ENCODE data around the gene HMCN1. TPM values are rescaled to one million over a fixed set of nuclear protein-coding genes. Genes with fewer than 3 reads are reported as not detected.

The HMCN1 gene
- 5.3 TPM for polyA plus RNA-seq (2013, experiment 1 of 2)
- polyA plus RNA-seq (2013, experiment 2 of 2): 5.1 TPM

GRCh38 chr1:185733818-185734735 is at the start of gene HMCN1:
Gene HMCN1, plus strand, starts transcription at chr1:185734391. Its CDS starts 389 bp downstream, at chr1:185734780.
- peak within 1 kb of the TSS; percentile 20 for H2AFZ ChIP-seq (ENCODE audit: low read depth, low read length)
- no peak within 1 kb of the TSS for H2BK15ac ChIP-seq (ENCODE audit: low read depth, poor library complexity, severe bottlenecking)
- H4K8ac ChIP-seq (ENCODE audit: low read length): peak within 1 kb of the TSS; percentile 91
- peaks cover 3% of the 10 kb centered on the region for H3K9me3 ChIP-seq (ENCODE audit: control insufficient read depth, low read length)
- H3K36me3 ChIP-seq (ENCODE audit: control insufficient read depth in 1 of 2, insufficient read depth in 2 of 2, low read depth in 1 of 2, low read length in 2 of 2): peaks cover 0 to 9% of the 10 kb centered on the region in 2 experiments
- H3K27me3 ChIP-seq (ENCODE audit: control insufficient read depth in 1 of 2, insufficient read depth in 1 of 2, low read length in 2 of 2): no peaks in the 10 kb centered on the region
- H3K4me2 ChIP-seq (ENCODE audit: low read length, poor library complexity, severe bottlenecking): peak within 1 kb of the TSS; percentile 92
- no peak within 1 kb of the TSS for H2BK12ac ChIP-seq (ENCODE audit: low read length in 2 of 2)
- H3K4me3 ChIP-seq (ENCODE audit: insufficient read depth in 1 of 2, low read depth in 1 of 2, low read length in 2 of 2): peak within 1 kb of the TSS; percentile 68 to 86
- peak within 1 kb of the TSS; percentile 93 for H2BK120ac ChIP-seq (ENCODE audit: low read depth, low read length)
- WGBS: under 1% methylated on average over 47 of the region's 47 CpGs
- peak within 1 kb of the TSS; percentile 47 to 79 for H3K4ac ChIP-seq (ENCODE audit: low read depth in 1 of 2, low read length in 2 of 2)
- peak within 1 kb of the TSS; percentile 85 for H4K91ac ChIP-seq (ENCODE audit: low read length)
- H3K14ac ChIP-seq (ENCODE audit: low read length in 2 of 2): no peak within 1 kb of the TSS
- peak within 1 kb of the TSS; percentile 70 to 98 for H3K18ac ChIP-seq (ENCODE audit: low read depth in 1 of 2, low read length in 2 of 2)
- peak within 1 kb of the TSS; percentile 46 for H2BK5ac ChIP-seq (ENCODE audit: low read depth, low read length, poor library complexity, severe bottlenecking)
- H2AK5ac ChIP-seq (ENCODE audit: low read length, severe bottlenecking): peak within 1 kb of the TSS; percentile 53
- H3K27ac ChIP-seq (ENCODE audit: low read length, poor library complexity, severe bottlenecking): peak within 1 kb of the TSS; percentile 63
- peaks cover 8% of the 10 kb centered on the region for H3K79me1 ChIP-seq (replicated peaks; ENCODE audit: low read length, poor library complexity, severe bottlenecking)
- peak within 1 kb of the TSS in 1 of 2 experiments; percentile 3 for H3K23ac ChIP-seq (ENCODE audit: low read length in 2 of 2)
- no peaks in the 10 kb centered on the region for H3K4me1 ChIP-seq (ENCODE audit: control insufficient read depth, insufficient read depth, low read depth, low read length)
- H3K9ac ChIP-seq (ENCODE audit: low read length): peak within 1 kb of the TSS; percentile 95
- DNase-seq: peak; percentile 83

GRCh38 chr1:185686821-185687778 is 47.1 kb upstream of the HMCN1 start:
- no peaks in the 10 kb centered on the region for H3K9me3 ChIP-seq (ENCODE audit: control insufficient read depth, low read length)
- DNase-seq: no peak
- H3K4me1 ChIP-seq (ENCODE audit: control insufficient read depth, insufficient read depth, low read depth, low read length): no peaks in the 10 kb centered on the region
- H3K79me1 ChIP-seq (replicated peaks; ENCODE audit: low read length, poor library complexity, severe bottlenecking): no peaks in the 10 kb centered on the region
- H2BK15ac ChIP-seq (ENCODE audit: low read depth, poor library complexity, severe bottlenecking): no peak overlapping the region
- no peak overlapping the region for H3K9ac ChIP-seq (ENCODE audit: low read length)
- H4K91ac ChIP-seq (ENCODE audit: low read length): no peak overlapping the region
- no peak overlapping the region for H3K18ac ChIP-seq (ENCODE audit: low read depth in 1 of 2, low read length in 2 of 2)
- no peak overlapping the region for H2BK5ac ChIP-seq (ENCODE audit: low read depth, low read length, poor library complexity, severe bottlenecking)
- no peak overlapping the region for H3K14ac ChIP-seq (ENCODE audit: low read length in 2 of 2)
- H3K4me2 ChIP-seq (ENCODE audit: low read length, poor library complexity, severe bottlenecking): no peak overlapping the region
- H2BK120ac ChIP-seq (ENCODE audit: low read depth, low read length): no peak overlapping the region
- H2AK5ac ChIP-seq (ENCODE audit: low read length, severe bottlenecking): no peak overlapping the region
- H3K36me3 ChIP-seq (ENCODE audit: control insufficient read depth in 1 of 2, insufficient read depth in 2 of 2, low read depth in 1 of 2, low read length in 2 of 2): no peaks in the 10 kb centered on the region
- no peak overlapping the region for H4K8ac ChIP-seq (ENCODE audit: low read length)
- no peak overlapping the region for H3K4ac ChIP-seq (ENCODE audit: low read depth in 1 of 2, low read length in 2 of 2)
- H3K23ac ChIP-seq (ENCODE audit: low read length in 2 of 2): no peak overlapping the region
- no peak overlapping the region for H3K4me3 ChIP-seq (ENCODE audit: insufficient read depth in 1 of 2, low read depth in 1 of 2, low read length in 2 of 2)
- no peak overlapping the region for H3K27ac ChIP-seq (ENCODE audit: low read length, poor library complexity, severe bottlenecking)
- no peak overlapping the region for H2AFZ ChIP-seq (ENCODE audit: low read depth, low read length)
- no peak overlapping the region for H2BK12ac ChIP-seq (ENCODE audit: low read length in 2 of 2)
- H3K27me3 ChIP-seq (ENCODE audit: control insufficient read depth in 1 of 2, insufficient read depth in 1 of 2, low read length in 2 of 2): no peaks in the 10 kb centered on the region

- 89% methylated on average over 1 of the region's 2 CpGs for WGBS
- Histone ChIP-seq H2BK15ac (ENCODE audit: low read depth, poor library complexity, severe bottlenecking) (no peak overlapping the region), H3K9ac (ENCODE audit: low read length) (no peak overlapping the region), H3K36me3 (ENCODE audit: control insufficient read depth in 1 of 2, insufficient read depth in 2 of 2, low read depth in 1 of 2, low read length in 2 of 2) (no peaks in the 10 kb centered on the region), H3K14ac (ENCODE audit: low read length in 2 of 2) (no peak overlapping the region), H3K9me3 (ENCODE audit: control insufficient read depth, low read length) (no peaks in the 10 kb centered on the region), H3K18ac (ENCODE audit: low read depth in 1 of 2, low read length in 2 of 2) (no peak overlapping the region), H2BK5ac (ENCODE audit: low read depth, low read length, poor library complexity, severe bottlenecking) (no peak overlapping the region), H3K4ac (ENCODE audit: low read depth in 1 of 2, low read length in 2 of 2) (no peak overlapping the region), H3K27ac (ENCODE audit: low read length, poor library complexity, severe bottlenecking) (no peak overlapping the region), H3K79me1 (replicated peaks; ENCODE audit: low read length, poor library complexity, severe bottlenecking) (no peaks in the 10 kb centered on the region), H4K8ac (ENCODE audit: low read length) (no peak overlapping the region), H2AFZ (ENCODE audit: low read depth, low read length) (no peak overlapping the region), H3K27me3 (ENCODE audit: control insufficient read depth in 1 of 2, insufficient read depth in 1 of 2, low read length in 2 of 2) (no peaks in the 10 kb centered on the region), H3K4me3 (ENCODE audit: insufficient read depth in 1 of 2, low read depth in 1 of 2, low read length in 2 of 2) (no peak overlapping the region), H3K4me1 (ENCODE audit: control insufficient read depth, insufficient read depth, low read depth, low read length) (no peaks in the 10 kb centered on the region), H3K23ac (ENCODE audit: low read length in 2 of 2) (no peak overlapping the region), H4K91ac (ENCODE audit: low read length) (no peak overlapping the region), H2AK5ac (ENCODE audit: low read length, severe bottlenecking) (no peak overlapping the region), H3K4me2 (ENCODE audit: low read length, poor library complexity, severe bottlenecking) (no peak overlapping the region), H2BK120ac (ENCODE audit: low read depth, low read length) (no peak overlapping the region), H2BK12ac (ENCODE audit: low read length in 2 of 2) (no peak overlapping the region)
- no peak for DNase-seq
Observed at GRCh38 chr1:185690527-185690926, 43.7 kb upstream of the HMCN1 start.

- no peak overlapping the region for H3K4me2 ChIP-seq (ENCODE audit: low read length, poor library complexity, severe bottlenecking)
- no peak overlapping the region for H3K4ac ChIP-seq (ENCODE audit: low read depth in 1 of 2, low read length in 2 of 2)
- H3K27ac ChIP-seq (ENCODE audit: low read length, poor library complexity, severe bottlenecking): no peak overlapping the region
- no peak overlapping the region for H3K4me3 ChIP-seq (ENCODE audit: insufficient read depth in 1 of 2, low read depth in 1 of 2, low read length in 2 of 2)
- H3K14ac ChIP-seq (ENCODE audit: low read length in 2 of 2): no peak overlapping the region
- H2BK15ac ChIP-seq (ENCODE audit: low read depth, poor library complexity, severe bottlenecking): no peak overlapping the region
- H3K79me1 ChIP-seq (replicated peaks; ENCODE audit: low read length, poor library complexity, severe bottlenecking): no peaks in the 10 kb centered on the region
- H3K23ac ChIP-seq (ENCODE audit: low read length in 2 of 2): no peak overlapping the region
- H3K36me3 ChIP-seq (ENCODE audit: control insufficient read depth in 1 of 2, insufficient read depth in 2 of 2, low read depth in 1 of 2, low read length in 2 of 2): no peaks in the 10 kb centered on the region
- H4K91ac ChIP-seq (ENCODE audit: low read length): no peak overlapping the region
- H2AK5ac ChIP-seq (ENCODE audit: low read length, severe bottlenecking): no peak overlapping the region
- no peak overlapping the region for H3K9ac ChIP-seq (ENCODE audit: low read length)
- H3K18ac ChIP-seq (ENCODE audit: low read depth in 1 of 2, low read length in 2 of 2): no peak overlapping the region
- no peak overlapping the region for H4K8ac ChIP-seq (ENCODE audit: low read length)
- no peaks in the 10 kb centered on the region for H3K27me3 ChIP-seq (ENCODE audit: control insufficient read depth in 1 of 2, insufficient read depth in 1 of 2, low read length in 2 of 2)
- H3K4me1 ChIP-seq (ENCODE audit: control insufficient read depth, insufficient read depth, low read depth, low read length): no peaks in the 10 kb centered on the region
- no peak for DNase-seq
- WGBS: 79% methylated on average over 3 of the region's 6 CpGs
- H2BK12ac ChIP-seq (ENCODE audit: low read length in 2 of 2): no peak overlapping the region
- H2BK120ac ChIP-seq (ENCODE audit: low read depth, low read length): no peak overlapping the region
- no peak overlapping the region for H2BK5ac ChIP-seq (ENCODE audit: low read depth, low read length, poor library complexity, severe bottlenecking)
- H2AFZ ChIP-seq (ENCODE audit: low read depth, low read length): no peak overlapping the region
- H3K9me3 ChIP-seq (ENCODE audit: control insufficient read depth, low read length): no peaks in the 10 kb centered on the region
Observed at GRCh38 chr1:185693654-185694053, 40.5 kb upstream of the HMCN1 start.
